A549 (cell line): ENCODE measurements around the gene LIN28A. TPM values are rescaled to one million over a fixed set of nuclear protein-coding genes. Genes with fewer than 3 reads are reported as not detected.
A peak's percentile ranks its signal among the peaks of the same experiment; 100 is the strongest.

Experiments
- ATAC-seq, 2 experiments: fragments of 200-7000 bp in 1 of 2; fragments of >200 bp in 1 of 2; cut with Nextera tagmentation in 1 of 2; cut with Tn5 transposase in 1 of 2; 3 replicates each; pipeline versions ENCODE4 v1.8.0 to v1.9.1; 2018 to 2020; ENCODE audit warnings: mild to moderate bottlenecking in 1 of 2, moderate library complexity in 1 of 2
- CTCF ChIA-PET: fragments of 300-600 bp; sonication (Branson Sonifier 250); formaldehyde crosslinking; extraction: SDS; loops from one replicate; lab custom pipeline; 2021; ENCODE audit warnings: antibody characterized with exemption, inconsistent platforms; lab: Yijun Ruan, JAX
- POLR2A ChIA-PET: fragments of 350-600 bp; formaldehyde crosslinking; extraction: SDS; loops from one replicate; lab custom pipeline; 2021; ENCODE audit warnings: antibody characterized with exemption, inconsistent platforms; lab: Yijun Ruan, JAX
- DNase-seq, 2 experiments: peaks; one replicate each; pipeline versions ENCODE4 v3.0.0 to v3.0.0-alpha.2; 2011 to 2016; ENCODE audit warnings: low read depth in 1 of 2, low spot score in 1 of 2
- FAIRE-seq: peaks from 2 replicates; lab custom pipeline; 2011; peaks lifted over from hg19 to GRCh38; lab: Jason Lieb, UNC
- H3K27ac ChIP-seq, 2 experiments: fragments of >200 bp; sonication (Bioruptor Twin); formaldehyde crosslinking; 3 replicates each; pipeline ENCODE4 v1.5.1; 2016 to 2017
- H3K4me1 ChIP-seq: fragments of >200 bp; sonication (Bioruptor Twin); formaldehyde crosslinking; 3 replicates; pipeline ENCODE4 v1.6.1; 2016
- H3K4me2 ChIP-seq: fragments of >200 bp; sonication (Bioruptor Twin); formaldehyde crosslinking; 3 replicates; pipeline ENCODE4 v1.6.1; 2016
- H3K4me3 ChIP-seq: fragments of >200 bp; sonication (Bioruptor Twin); formaldehyde crosslinking; 3 replicates; pipeline ENCODE4 v1.5.1; 2016
- H3K9me3 ChIP-seq: fragments of >200 bp; sonication (Bioruptor Twin); formaldehyde crosslinking; 3 replicates; pipeline ENCODE4 v1.6.1; 2016
- BCL3 ChIP-seq: fragments of >200 bp; sonication (Bioruptor Twin); formaldehyde crosslinking; IDR thresholded peaks from 3 replicates; pipeline ENCODE4 v1.6.1; 2016
- E2F6 ChIP-seq: IDR thresholded peaks from 2 replicates; pipeline ENCODE4 v1.6.1; 2012; ENCODE audit warnings: low read depth, borderline replicate concordance
- EHF ChIP-seq: fragments of 250-450 bp; sonication (Bioruptor Pico); IDR thresholded peaks from 2 replicates; pipeline ENCODE4 v1.5.0; 2020; ENCODE audit warnings: mild to moderate bottlenecking
- FOSL2 ChIP-seq, 2 experiments: fragments of 450-650 bp in 1 of 2; fragments of >200 bp in 1 of 2; sonication (Bioruptor Twin) in 1 of 2; formaldehyde crosslinking; IDR thresholded peaks; 2 replicates each; pipeline versions ENCODE4 v1.5.0 to v1.6.1; 2016 to 2020; ENCODE audit warnings: mild to moderate bottlenecking in 1 of 2, moderate library complexity in 1 of 2
- FOXS1 ChIP-seq: fragments of 250-450 bp; sonication (Bioruptor Pico); IDR thresholded peaks from 2 replicates; pipeline ENCODE4 v1.5.0; 2020; ENCODE audit warnings: mild to moderate bottlenecking, moderate library complexity
- HEYL ChIP-seq: fragments of 250-450 bp; sonication (Bioruptor Pico); IDR thresholded peaks from 2 replicates; pipeline ENCODE4 v1.8.0; 2021; ENCODE audit warnings: mild to moderate bottlenecking, moderate library complexity
- HOXA7 ChIP-seq: fragments of 250-450 bp; sonication (Bioruptor Pico); IDR thresholded peaks from 2 replicates; pipeline ENCODE4 v1.5.0; 2020; ENCODE audit warnings: mild to moderate bottlenecking, moderate library complexity
- KDM5A ChIP-seq: fragments of 200-600 bp; sonication (generic); IDR thresholded peaks from 2 replicates; pipeline ENCODE4 v1.6.1; 2016; ENCODE audit warnings: antibody characterized with exemption, mild to moderate bottlenecking
- NR3C1 ChIP-seq: fragments of >200 bp; sonication (Bioruptor Twin); formaldehyde crosslinking; IDR thresholded peaks from 3 replicates; pipeline ENCODE4 v1.6.1; 2017
- REST ChIP-seq: fragments of 200-600 bp; sonication (generic); IDR thresholded peaks from 2 replicates; pipeline ENCODE4 v1.6.1; 2016; ENCODE audit warnings: antibody characterized with exemption, mild to moderate bottlenecking, moderate library complexity
- RFX5 ChIP-seq: fragments of 450-650 bp; IDR thresholded peaks from 2 replicates; pipeline ENCODE4 v1.7.1; 2014; ENCODE audit warnings: antibody characterized with exemption, mild to moderate bottlenecking, moderate library complexity
- ZNF302 ChIP-seq: fragments of 250-450 bp; sonication (Bioruptor Pico); IDR thresholded peaks from 2 replicates; pipeline ENCODE4 v1.9.0; 2021; ENCODE audit warnings: inconsistent platforms, mild to moderate bottlenecking, moderate library complexity
- WGBS: methylation state at CpG from one replicate; pipeline ENCODE4 v1.1.6; 2017; ENCODE audit errors: missing lambda C conversion rate; 5-methylcytosine and 5-hydroxymethylcytosine counted together
- polyA plus RNA-seq, 4 experiments: library from polyadenylated mRNA; depleted of rRNA in 3 of 4; stranded (reverse); fragments of >200 nt; fragmentation: RNase III in 1 of 4; extraction: RNeasy Plus Mini Kit Qiagen cat#74134 plus additional on column Dnase treatment in 1 of 4; gene quantifications; 2 replicates in 3 of 4; 3 replicates in 1 of 4; pipeline ENCODE4 v1.2.3, GENCODE V29; 2011 to 2017
- TF ChIP-seq, protein P1 (sequence below): IDR thresholded peaks from 2 replicates; pipeline ENCODE4 v1.6.1; 2012
- TF ChIP-seq, protein P2 (sequence below): IDR thresholded peaks from 2 replicates; pipeline ENCODE4 v1.6.1; 2012

The LIN28A gene
- polyA plus RNA-seq, 2 of the 4 experiments (the other 2 are of a cell fraction) = 0.03 to 0.04 TPM

DNA sequence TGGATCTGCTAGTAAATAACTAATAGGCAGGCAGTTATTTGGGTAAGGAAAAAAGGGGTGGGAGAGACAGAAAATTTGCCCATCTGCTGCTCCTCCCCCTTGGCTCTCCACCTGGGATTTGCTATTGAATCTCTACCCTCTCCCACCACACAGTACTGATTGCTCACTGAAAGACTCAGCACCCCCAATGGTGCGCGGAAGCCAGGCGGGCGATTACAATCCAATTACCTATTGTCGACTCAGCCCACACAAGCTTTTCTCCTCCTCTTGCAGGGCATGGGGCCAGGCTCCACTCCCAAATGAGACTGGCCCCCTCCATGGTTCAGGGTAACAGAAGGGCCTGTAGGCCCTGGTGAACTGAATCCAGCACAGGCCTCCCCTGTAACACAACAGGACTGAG lies 58.9 kb downstream of the LIN28A start:
- FAIRE-seq = no peak

GRCh38 chr1:26470878-26471497 lies 60.4 kb downstream of the LIN28A start:
- H3K4me2 ChIP-seq = peak overlapping the region; percentile 100
- peaks cover 20% of the 10 kb centered on the region; the same call in 2 of the 3 replicates for H3K4me1 ChIP-seq
- whole genome bisulfite sequencing = 63% methylated on average over 13 of the region's 14 CpGs
- peak overlapping the region; percentile 83 for H3K4me3 ChIP-seq
- no peak for TF ChIP-seq FOXS1 (CRISPR knock-in tag)
- TF ChIP-seq EHF = no peak
- TF ChIP-seq RFX5 = no peak
- TF ChIP-seq HOXA7 (CRISPR knock-in tag) = no peak
- TF ChIP-seq NR3C1 = no peak
- CTCF ChIA-PET = interaction anchor here (0.5 to 2.9 kb wide), 12 partner anchors 10 to 358 kb away, joined by 3 to 14 read pairs (median 4); partner anchors contain the start of gene DHDDS
- POLR2A ChIA-PET = interaction anchor here (0.6 to 4.4 kb wide), 3 partner anchors 29 to 54 kb away, joined by 3 to 18 read pairs (median 3); partner anchors contain the start of gene DHDDS
- H3K27ac ChIP-seq = peak overlapping the region; percentile 98 to 100; a peak in 4 of 6 replicates
- no peaks in the 10 kb centered on the region for H3K9me3 ChIP-seq
- DNase-seq (no peak), FAIRE-seq (no peak), ATAC-seq (no peak)

More for the DNA sequence above, 58.9 kb downstream of the LIN28A start:
- DNase-seq (no peak), ATAC-seq (no peak)
- no peak overlapping the region for H3K4me2 ChIP-seq
- ChIA-PET CTCF (interaction anchor here (0.6 to 2.4 kb wide), 3 partner anchors 34 to 369 kb away, joined by 3 to 8 read pairs (median 5); partner anchors contain the start of gene DHDDS), POLR2A (interaction anchor here (4.4 kb wide), 1 partner anchor 37 kb away, joined by 18 read pairs; the partner anchor contains the start of gene DHDDS)
- H3K27ac ChIP-seq = no peak overlapping the region
- H3K4me1 ChIP-seq = peaks cover 17% of the 10 kb centered on the region; the same call in 2 of the 3 replicates
- WGBS = 98% methylated on average over 5 of the region's 5 CpGs
- H3K9me3 ChIP-seq = no peaks in the 10 kb centered on the region
- no peak for TF ChIP-seq KDM5A
- H3K4me3 ChIP-seq = no peak overlapping the region

DNA sequence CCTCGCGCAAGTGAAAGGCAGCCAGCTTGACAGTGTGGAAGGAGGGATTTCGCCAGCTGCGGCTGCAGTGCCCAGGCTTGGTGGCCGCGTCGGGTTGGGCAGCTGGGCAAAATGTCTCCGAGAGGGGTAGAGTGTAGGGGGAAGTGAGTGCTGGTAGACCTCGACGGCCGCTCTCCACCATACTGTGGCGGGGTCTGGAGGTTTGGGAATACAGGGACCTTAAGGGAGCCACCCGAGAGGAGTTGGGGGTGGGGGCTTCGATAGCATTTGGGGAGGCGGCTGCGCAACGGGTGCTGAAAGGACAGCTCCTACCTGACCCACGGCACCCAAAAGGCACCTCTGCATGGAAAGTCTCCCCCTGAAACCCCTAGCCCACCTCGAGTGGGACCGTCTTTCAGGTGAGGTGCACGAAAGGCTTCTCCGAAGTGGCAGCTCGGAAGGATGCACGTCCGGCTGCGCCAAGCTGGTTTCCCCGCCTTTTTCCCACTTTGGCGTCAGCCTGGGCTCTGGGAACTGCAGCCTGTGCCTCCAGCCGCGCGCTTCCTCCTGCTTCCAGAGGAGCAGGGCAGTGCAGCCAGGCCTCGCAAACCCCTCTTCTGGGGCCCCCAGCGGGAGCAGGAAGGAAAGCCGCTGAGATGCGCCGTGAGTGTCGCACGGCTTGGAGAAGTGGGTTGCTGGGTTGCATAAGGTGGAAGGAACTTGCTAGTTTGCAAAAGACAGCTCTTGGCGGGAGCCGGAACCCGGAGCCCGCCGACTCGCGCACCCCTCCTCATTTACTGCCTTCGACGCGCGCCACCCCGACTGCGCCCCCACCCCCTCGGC lies 61.1 kb downstream of the LIN28A start:
- 1% methylated on average over 13 of the region's 52 CpGs for WGBS
- DNase-seq (peak; percentile 18 to 76), FAIRE-seq (no peak), ATAC-seq (peak; percentile 68 to 74)
- peak overlapping the region; percentile 98 to 100 for H3K27ac ChIP-seq
- peak overlapping the region; percentile 100 for H3K4me2 ChIP-seq
- no peaks in the 10 kb centered on the region for H3K9me3 ChIP-seq
- peak overlapping the region; percentile 83 for H3K4me3 ChIP-seq
- CTCF ChIA-PET = interaction anchor here (0.5 to 2.9 kb wide), 8 partner anchors 10 to 590 kb away, joined by 3 to 14 read pairs (median 6); partner anchors contain the start of gene DHDDS
- POLR2A ChIA-PET = interaction anchor here (0.6 to 4.4 kb wide), 6 partner anchors 28 to 316 kb away, joined by 3 to 18 read pairs (median 3); partner anchors contain the start of genes DHDDS and PIGV
- no peak for TF ChIP-seq HEYL (CRISPR knock-in tag)
- 0 out of 3 replicates have a peak, but pooled peaks have one; percentile 14 for TF ChIP-seq BCL3
- TF ChIP-seq FOSL2 (IDR thresholded peaks at IDR 0.05) = no peak
- no peak for TF ChIP-seq FOSL2 (CRISPR knock-in tag; IDR thresholded peaks at IDR 0.05)
- TF ChIP-seq, protein P1, sequence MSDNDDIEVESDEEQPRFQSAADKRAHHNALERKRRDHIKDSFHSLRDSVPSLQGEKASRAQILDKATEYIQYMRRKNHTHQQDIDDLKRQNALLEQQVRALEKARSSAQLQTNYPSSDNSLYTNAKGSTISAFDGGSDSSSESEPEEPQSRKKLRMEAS = peak; percentile 44; the same call in 1 of the 2 replicates
- TF ChIP-seq, protein P2, sequence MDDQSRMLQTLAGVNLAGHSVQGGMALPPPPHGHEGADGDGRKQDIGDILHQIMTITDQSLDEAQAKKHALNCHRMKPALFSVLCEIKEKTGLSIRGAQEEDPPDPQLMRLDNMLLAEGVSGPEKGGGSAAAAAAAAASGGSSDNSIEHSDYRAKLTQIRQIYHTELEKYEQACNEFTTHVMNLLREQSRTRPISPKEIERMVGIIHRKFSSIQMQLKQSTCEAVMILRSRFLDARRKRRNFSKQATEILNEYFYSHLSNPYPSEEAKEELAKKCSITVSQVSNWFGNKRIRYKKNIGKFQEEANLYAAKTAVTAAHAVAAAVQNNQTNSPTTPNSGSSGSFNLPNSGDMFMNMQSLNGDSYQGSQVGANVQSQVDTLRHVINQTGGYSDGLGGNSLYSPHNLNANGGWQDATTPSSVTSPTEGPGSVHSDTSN = peak; percentile 64
- TF ChIP-seq ZNF302 (CRISPR knock-in tag) = no peak
- TF ChIP-seq REST = peak; percentile 84
- peak; percentile 73; the same call in 1 of the 2 replicates for TF ChIP-seq E2F6
- peaks cover 20% of the 10 kb centered on the region; the same call in 2 of the 3 replicates for H3K4me1 ChIP-seq
